Measurements from ENCODE around the gene RXRA. TPM values are rescaled to one million over a fixed set of nuclear protein-coding genes. Genes with fewer than 3 reads are reported as not detected.
A peak's percentile ranks its signal among the peaks of the same experiment; 100 is the strongest.

The RXRA gene
- total RNA-seq, 1 experiment from 2014 or later = 29.9 TPM

- Mint-ChIP-seq H3K4me3 (no peak overlapping the region), H3K9me3 (no peaks in the 10 kb centered on the region), H3K4me1 (peaks cover 0 to 12% of the 10 kb centered on the region in 2 experiments; a peak in 2 of 4 replicates), H3K27ac (peak overlapping the region in 1 of 3 experiments; percentile 72; a peak in 2 of 7 replicates), H3K36me3 (ENCODE audit: insufficient read depth in 1 of 3, low read depth in 3 of 3) (no peaks in the 10 kb centered on the region; a peak in 1 of 7 replicates), H3K27me3 (ENCODE audit: low read depth) (no peaks in the 10 kb centered on the region)
- no peak overlapping the region for H2BK15ac ChIP-seq (ENCODE audit: low read depth, low read length)
- no peak overlapping the region for H2AK5ac ChIP-seq (ENCODE audit: insufficient read length, low read length)
- no peak for DNase-seq
- no peak overlapping the region for H2BK12ac ChIP-seq (ENCODE audit: insufficient read length, low read depth, low read length)
- no peak overlapping the region for H4K5ac ChIP-seq (ENCODE audit: insufficient read length, low read depth, low read length)
- H3K9ac ChIP-seq (ENCODE audit: extremely low read depth, insufficient read length, low read length) = no peak overlapping the region
- H3K79me2 ChIP-seq (ENCODE audit: insufficient read depth, low read length) = peaks cover 3% of the 10 kb centered on the region; the same call in 1 of the 2 replicates
- no peak overlapping the region for H2BK20ac ChIP-seq (ENCODE audit: low read depth, low read length, poor library complexity, severe bottlenecking)
- no peaks in the 10 kb centered on the region for H3K79me1 ChIP-seq (ENCODE audit: insufficient read depth, low read depth, low read length, poor library complexity, severe bottlenecking)
- no peaks in the 10 kb centered on the region for H3K27me3 ChIP-seq (ENCODE audit: insufficient read depth, low read length)
- no peaks in the 10 kb centered on the region for H3K4me1 ChIP-seq (ENCODE audit: insufficient read depth, low read length)
- H3K23ac ChIP-seq (ENCODE audit: insufficient read length, low read depth, low read length) = no peak overlapping the region
- H4K8ac ChIP-seq (replicated peaks; ENCODE audit: insufficient read length, low read depth, low read length) = no peak overlapping the region
- H2BK120ac ChIP-seq (ENCODE audit: low read depth, low read length, poor library complexity, severe bottlenecking) = no peak overlapping the region
- no peaks in the 10 kb centered on the region for H3K9me3 ChIP-seq (ENCODE audit: control insufficient read depth, low read depth, low read length)
- no peak overlapping the region for H3K18ac ChIP-seq (ENCODE audit: insufficient read length, low read depth, low read length)
- no peak overlapping the region for H2AFZ ChIP-seq (ENCODE audit: low read length)
- H3K4me2 ChIP-seq (ENCODE audit: insufficient read depth, insufficient read length, low read length) = no peak overlapping the region
- no peak overlapping the region for H3K4ac ChIP-seq (ENCODE audit: low read depth, low read length)
- TF ChIP-seq CTCF (conservative IDR thresholded peaks at IDR 0.05) = no peak
- no peak overlapping the region for H3K56ac ChIP-seq (ENCODE audit: insufficient read length, low read depth, low read length)
- H2BK5ac ChIP-seq (ENCODE audit: insufficient read length, low read length) = no peak overlapping the region
- no peak overlapping the region; the same call in 1 of the 2 replicates for H3K14ac ChIP-seq (ENCODE audit: insufficient read depth, low read length)
- no peaks in the 10 kb centered on the region for H3K23me2 ChIP-seq (ENCODE audit: insufficient read length, low read depth, low read length, poor library complexity, severe bottlenecking)
- H4K20me1 ChIP-seq (ENCODE audit: control insufficient read depth, insufficient read depth, insufficient read length) = no peaks in the 10 kb centered on the region
- no peak overlapping the region for H3K27ac ChIP-seq (ENCODE audit: insufficient read length, low read depth, low read length)
- no CpG with 5 or more reads among the region's 19 CpGs for WGBS (ENCODE audit: extremely low coverage, insufficient read length, low lambda C conversion rate)
- H3T11ph ChIP-seq (ENCODE audit: low read length) = no peak overlapping the region
- no peak overlapping the region for H4K91ac ChIP-seq (ENCODE audit: insufficient read length, low read depth, low read length)
Observed at GRCh38 chr9:134369416-134370212, 43.4 kb downstream of the RXRA start.
